ENCODE data around the gene DOCK3.

DNA sequence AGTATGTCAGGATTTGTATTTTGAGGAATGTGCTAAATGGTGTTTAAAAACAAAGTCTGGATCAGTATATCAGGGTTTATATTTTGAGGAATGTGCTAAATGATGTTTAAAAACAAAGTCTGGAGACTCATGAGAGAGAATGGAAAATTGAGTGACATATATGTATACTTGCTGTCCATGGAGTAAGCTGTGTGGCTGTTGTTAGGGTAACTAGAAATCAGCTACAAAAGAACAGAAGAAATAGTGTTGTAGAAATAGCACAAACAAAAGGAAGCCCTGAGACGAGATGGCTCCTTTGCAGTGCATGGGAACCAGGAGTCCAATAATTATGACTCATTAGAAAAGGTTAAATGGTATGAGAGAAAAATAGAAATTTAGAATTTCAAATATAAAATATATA lies 427.7 kb downstream of the DOCK3 start:
- no peak for TF ChIP-seq EZH2 (IDR thresholded peaks at IDR 0.05)
- TF ChIP-seq POLR2AphosphoS5 (IDR thresholded peaks at IDR 0.05; ENCODE audit: borderline replicate concordance, low read depth, low read length): no peak
- TF ChIP-seq FOXP2 (optimal IDR thresholded peaks at IDR 0.05; ENCODE audit: control extremely low read depth, extremely low read length, insufficient read depth): no peak
